ENCODE data around the gene PACRGL.
"Not testable (repeated sequence)": the region's sequence is repeated elsewhere in the genome, so short reads cannot be mapped to it uniquely, and the experiment has no call there.

PACRGL gene

GRCh38 chr4:20723463-20723862 is 23.2 kb downstream of the PACRGL start:
- DNase-seq (ENCODE audit: low spot score), result no peak

DNA sequence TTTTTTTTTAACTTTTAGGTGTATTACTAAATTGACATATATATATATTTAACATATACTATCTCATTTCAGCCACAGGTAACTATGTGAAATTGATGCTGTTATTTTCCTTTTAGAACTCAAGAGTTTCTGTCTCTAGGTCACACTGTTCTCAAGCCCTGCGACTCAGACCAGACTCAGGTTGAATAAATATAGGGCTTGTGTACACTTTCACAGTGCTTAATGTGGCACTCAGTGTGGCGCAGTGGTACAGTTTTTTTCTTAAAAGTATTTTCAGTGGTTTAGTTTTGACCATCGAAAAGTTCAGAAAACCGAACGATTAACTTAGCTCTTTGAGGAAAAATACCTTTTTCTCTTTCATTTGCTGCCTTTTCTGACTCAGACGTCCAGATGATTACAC is 24.7 kb downstream of the PACRGL start:
- no peak for DNase-seq (ENCODE audit: low spot score)

DNA sequence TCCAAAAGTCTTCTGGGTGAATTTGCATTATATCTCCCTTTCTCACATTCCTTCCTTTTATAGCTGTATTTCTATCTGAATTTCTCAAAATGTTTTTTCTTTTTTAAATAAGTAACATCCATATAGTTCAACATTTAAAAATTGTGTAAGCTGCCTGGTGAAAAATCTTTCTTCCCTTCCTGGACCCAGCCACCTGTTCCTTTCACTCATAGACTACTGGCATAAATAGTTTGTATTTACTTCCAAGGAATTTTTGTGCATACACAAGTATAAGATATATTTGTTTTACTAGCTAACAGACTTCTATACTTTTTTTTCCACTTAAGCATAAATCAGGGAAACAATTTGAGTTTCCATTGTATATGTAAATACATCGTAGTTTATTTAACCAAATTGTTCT is 35.7 kb downstream of the PACRGL start:
- no peak for DNase-seq (ENCODE audit: low spot score)

DNA sequence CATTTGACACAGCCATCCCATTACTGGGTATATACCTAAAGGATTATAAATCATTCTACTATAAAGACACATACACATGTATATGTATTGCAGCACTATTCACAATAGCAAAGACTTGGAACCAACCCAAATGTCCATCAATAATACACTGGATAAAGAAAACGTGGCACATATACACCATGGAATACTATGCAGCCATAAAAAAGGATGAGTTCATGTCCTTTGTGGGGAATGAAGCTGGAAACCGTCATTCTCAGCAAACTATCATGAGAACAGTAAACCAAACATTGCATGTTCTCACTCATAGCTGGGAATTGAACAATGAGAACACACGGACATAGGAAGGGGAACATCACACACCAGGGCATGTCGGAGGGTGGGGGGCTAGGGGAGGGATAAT is 45.7 kb downstream of the PACRGL start:
- not testable (repeated sequence) for DNase-seq (ENCODE audit: low spot score)

- DNase-seq (ENCODE audit: low spot score), result no peak
Observed at GRCh38 chr4:20752641-20753040, 52.4 kb downstream of the PACRGL start.

DNA sequence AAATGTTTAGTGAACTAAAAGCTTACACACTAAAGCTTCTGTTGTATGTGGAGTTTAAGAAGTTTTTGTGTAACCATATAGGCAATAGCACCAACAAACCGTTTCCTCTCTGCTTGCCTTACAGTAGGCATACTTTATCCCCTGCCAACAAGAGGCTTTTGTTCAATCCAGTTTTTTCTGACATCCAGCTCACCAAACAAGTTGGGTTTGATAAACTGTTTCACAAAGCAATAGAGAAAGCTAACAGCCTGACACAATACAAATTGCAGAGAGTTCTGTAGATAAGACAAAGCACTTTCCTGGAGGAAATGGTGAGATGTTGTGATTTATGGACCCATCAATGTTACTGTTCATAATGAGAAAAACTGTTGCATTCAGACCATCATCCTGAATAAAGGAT is 53.8 kb downstream of the PACRGL start:
- DNase-seq (ENCODE audit: low spot score), result no peak

- no peak for DNase-seq (ENCODE audit: low spot score)
Observed at GRCh38 chr4:20760053-20760452, 59.8 kb downstream of the PACRGL start.

DNA sequence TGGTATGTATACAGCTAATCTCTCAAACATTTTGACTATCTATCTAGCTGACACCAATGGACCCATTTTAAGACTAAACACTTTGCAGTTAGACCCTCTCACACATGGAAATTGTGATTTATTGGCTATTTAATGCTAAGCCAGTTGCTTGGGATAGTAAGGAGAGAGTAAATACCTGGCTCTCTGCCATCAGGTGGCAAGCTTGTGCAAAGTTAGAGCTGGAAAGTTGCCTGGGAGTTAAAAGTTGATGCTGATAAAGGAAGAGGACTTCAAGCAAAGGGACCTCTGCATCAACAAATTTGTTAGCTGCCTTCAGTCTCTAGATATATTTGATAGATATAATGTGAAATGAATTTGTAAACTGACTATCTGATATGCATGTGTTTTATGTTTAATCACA is 61.1 kb downstream of the PACRGL start:
- DNase-seq (ENCODE audit: low spot score), result no peak

GRCh38 chr4:20761826-20762225 is 61.6 kb downstream of the PACRGL start:
- DNase-seq (ENCODE audit: low spot score), result no peak

DNA sequence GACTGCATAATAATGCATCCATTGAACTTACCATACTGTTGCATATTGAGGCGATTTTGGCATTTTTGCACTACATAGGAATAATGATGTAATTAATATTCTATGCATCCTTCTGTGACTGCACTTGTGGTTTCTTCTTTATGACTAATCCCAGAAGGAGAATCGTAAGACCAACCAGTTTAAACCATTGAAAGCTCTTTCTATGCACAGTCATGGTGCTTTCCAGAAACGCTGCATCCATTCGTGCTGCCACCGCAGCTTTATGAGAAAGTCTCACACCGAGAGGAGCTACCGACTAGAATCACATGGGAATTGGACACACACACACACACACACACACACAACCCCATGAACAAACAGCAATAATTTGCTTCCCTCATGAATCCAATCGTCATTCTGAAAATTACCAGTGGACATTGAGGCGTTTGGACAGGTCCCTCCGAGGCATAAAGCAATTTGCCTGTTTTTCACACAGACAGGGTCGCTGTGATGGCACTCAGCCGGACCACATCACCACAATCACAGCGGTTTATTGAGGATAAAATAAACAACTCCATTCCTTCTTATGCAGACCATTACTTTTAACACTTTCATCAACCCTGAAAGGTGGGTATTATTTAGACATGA is 64.2 kb downstream of the PACRGL start:
- DNase-seq (ENCODE audit: low spot score), result no peak

GRCh38 chr4:20773144-20773997 is 73.1 kb downstream of the PACRGL start:
- DNase-seq (ENCODE audit: low spot score), result peak; percentile 80

DNA sequence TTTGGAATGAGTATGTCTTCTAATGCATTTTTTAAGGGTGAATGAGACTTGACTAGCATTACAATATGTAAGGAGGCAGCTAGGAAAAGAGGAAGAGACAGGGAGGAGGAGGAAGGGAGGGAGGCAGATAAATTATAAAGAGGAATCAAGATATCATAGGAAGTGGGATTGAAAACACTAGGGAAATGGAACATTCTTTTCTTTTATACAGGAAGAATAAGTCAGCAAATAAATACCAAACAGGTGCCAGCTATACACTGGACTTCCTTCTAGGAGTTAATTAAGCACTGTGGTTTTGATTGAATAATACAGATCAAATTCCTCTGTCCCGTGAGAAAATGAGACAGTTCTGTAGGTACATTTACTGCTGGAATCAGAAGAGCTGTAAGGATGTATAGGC is 78.6 kb downstream of the PACRGL start:
- no peak for DNase-seq (ENCODE audit: low spot score)

- not testable (repeated sequence) for DNase-seq (ENCODE audit: low spot score)
Observed at GRCh38 chr4:20783134-20783533, 82.9 kb downstream of the PACRGL start.

DNA sequence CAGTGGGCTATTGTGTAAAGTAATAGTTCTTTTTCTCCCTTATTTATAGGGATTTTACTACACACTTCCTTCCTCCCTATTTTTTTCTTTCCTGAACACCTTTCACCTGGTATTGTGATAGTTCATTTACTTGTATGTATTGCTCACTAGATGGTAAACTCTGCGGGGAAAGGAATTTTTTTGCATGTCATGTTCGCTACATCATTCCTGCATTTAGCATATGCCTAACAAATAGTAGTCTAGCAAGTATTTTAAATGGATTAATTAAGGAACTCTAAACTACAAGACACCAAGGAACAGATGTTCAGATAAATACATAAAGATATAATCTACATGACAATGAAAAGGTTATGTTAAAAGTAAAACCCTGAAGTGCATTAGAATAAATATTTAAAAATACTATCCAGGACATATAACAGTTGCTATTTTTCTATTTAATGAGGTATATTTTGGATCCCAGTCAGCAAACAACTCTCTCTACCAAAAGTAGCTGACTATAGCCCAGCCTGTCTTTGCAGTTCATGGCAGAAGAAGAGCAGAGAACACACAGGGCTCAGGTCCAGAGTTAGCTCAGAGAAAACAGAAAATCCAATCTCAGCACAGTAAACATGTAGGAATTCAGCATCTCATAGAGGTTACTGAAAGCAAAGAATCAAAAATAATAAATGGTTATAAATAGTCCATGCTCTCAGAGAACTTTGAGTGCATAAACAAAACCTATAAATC is 87.8 kb downstream of the PACRGL start:
- DNase-seq (ENCODE audit: low spot score), result no peak

Data from GM03348 (cell line).